DOHH2 (cell line): ENCODE results near the gene COL4A3.
A peak's percentile ranks its signal among the peaks of the same experiment; 100 is the strongest.

ENCODE experiments used
- H3F3A ChIP-seq: fragments of 200-600 bp; sonication (generic), shearing (Covaris generic); 2 replicates; pipeline ENCODE4 v1.6.0; 2016; ENCODE audit warnings: antibody characterized with exemption, mild to moderate bottlenecking; ENCODE audit not compliant: control insufficient read depth, insufficient read depth
- H3K27ac ChIP-seq: fragments of 200-600 bp; sonication (generic); 2 replicates; pipeline ENCODE4 v1.5.1; 2014; ENCODE audit warnings: low read depth, mild to moderate bottlenecking, low read length, moderate library complexity
- H3K27me3 ChIP-seq: fragments of 200-600 bp; sonication (generic); 2 replicates; pipeline ENCODE4 v1.6.1; 2014; ENCODE audit warnings: mild to moderate bottlenecking, low read length, mixed read lengths; ENCODE audit not compliant: control insufficient read depth
- H3K36me3 ChIP-seq: fragments of 200-600 bp; sonication (generic); 2 replicates; pipeline ENCODE4 v1.6.1; 2014; ENCODE audit warnings: mild to moderate bottlenecking, low read length, moderate library complexity, mixed read lengths; ENCODE audit not compliant: control insufficient read depth
- H3K4me1 ChIP-seq: fragments of 200-600 bp; sonication (generic); 2 replicates; pipeline ENCODE4 v1.6.1; 2014; ENCODE audit warnings: mild to moderate bottlenecking, low read length, mixed read lengths; ENCODE audit not compliant: control insufficient read depth
- H3K4me2 ChIP-seq: fragments of 200-600 bp; sonication (generic); 2 replicates; pipeline ENCODE4 v1.6.0; 2014; ENCODE audit warnings: mild to moderate bottlenecking, low read length, moderate library complexity
- H3K4me3 ChIP-seq: fragments of 200-600 bp; sonication (generic); 2 replicates; pipeline ENCODE4 v1.5.1; 2014; ENCODE audit warnings: mild to moderate bottlenecking, low read length, mixed read lengths
- H3K79me2 ChIP-seq: fragments of 200-600 bp; sonication (generic); 2 replicates; pipeline ENCODE4 v1.6.1; 2014; ENCODE audit warnings: mild to moderate bottlenecking, low read length, mixed read lengths; ENCODE audit not compliant: control insufficient read depth
- H3K9me2 ChIP-seq: fragments of 200-600 bp; sonication (generic); replicated peaks from 2 replicates; pipeline ENCODE4 v1.6.1; 2014; ENCODE audit warnings: mild to moderate bottlenecking, low read length, mixed read lengths; ENCODE audit not compliant: control insufficient read depth
- H3K9me3 ChIP-seq: fragments of 200-600 bp; sonication (generic); 2 replicates; pipeline ENCODE4 v1.6.1; 2014; ENCODE audit warnings: antibody characterized with exemption, low read length, mixed read lengths; ENCODE audit not compliant: control insufficient read depth, insufficient read depth
- H4K20me1 ChIP-seq: fragments of 200-600 bp; sonication (generic); 2 replicates; pipeline ENCODE4 v1.6.0; 2014; ENCODE audit warnings: low read depth, mild to moderate bottlenecking, antibody characterized with exemption, low read length, moderate library complexity; ENCODE audit not compliant: control insufficient read depth, insufficient read depth
- CTCF ChIP-seq: fragments of 200-600 bp; sonication (generic); IDR thresholded peaks from one replicate; pipeline ENCODE4 v1.5.1; 2014; ENCODE audit warnings: antibody characterized with exemption, mild to moderate bottlenecking, low read depth, low read length; ENCODE audit not compliant: poor library complexity, severe bottlenecking
- EZH2phosphoT487 ChIP-seq: fragments of 200-600 bp; sonication (generic); IDR thresholded peaks from 2 replicates; pipeline ENCODE4 v1.6.1; 2017; ENCODE audit warnings: borderline replicate concordance, mild to moderate bottlenecking, antibody characterized with exemption, low read length, moderate library complexity, mixed read lengths

The COL4A3 gene

GRCh38 chr2:227163998-227164762, at the start of gene COL4A3, which contains the start of gene COL4A4:
Gene COL4A3 (plus strand): TSS chr2:227164624. CDS start chr2:227164727, 103 bp downstream.
Gene COL4A4 (minus strand): TSS chr2:227164205. CDS start chr2:227147483, 16,722 bp downstream.
- peak within 1 kb of the TSS; percentile 69 for H3K27ac ChIP-seq

GRCh38 chr2:227115761-227116160, 48.7 kb upstream of the COL4A3 start:
- H3K9me2 ChIP-seq, result no peaks in the 10 kb centered on the region
- TF ChIP-seq EZH2phosphoT487, result no peak
- H3K27me3 ChIP-seq, result no peaks in the 10 kb centered on the region
- H3K36me3 ChIP-seq, result no peaks in the 10 kb centered on the region
- H3K9me3 ChIP-seq, result no peaks in the 10 kb centered on the region
- H3K4me3 ChIP-seq, result no peak overlapping the region
- no peaks in the 10 kb centered on the region for H3K79me2 ChIP-seq
- 0 out of 2 replicates have a peak, but pooled peaks cover 3% of the 10 kb centered on the region for H4K20me1 ChIP-seq
- H3K4me2 ChIP-seq, result no peak overlapping the region
- no peaks in the 10 kb centered on the region for H3K4me1 ChIP-seq
- H3F3A ChIP-seq, result no peaks in the 10 kb centered on the region
- no peak overlapping the region for H3K27ac ChIP-seq

More at GRCh38 chr2:227163998-227164762, at the start of gene COL4A3, which contains the start of gene COL4A4:
- H3K4me3 ChIP-seq, result peak within 1 kb of the TSS; percentile 94
- peak within 1 kb of the TSS; percentile 95 for H3K4me2 ChIP-seq
- H3K27me3 ChIP-seq, result no peaks in the 10 kb centered on the region
- no peak for TF ChIP-seq CTCF
- TF ChIP-seq EZH2phosphoT487, result no peak
- H3K9me2 ChIP-seq, result no peaks in the 10 kb centered on the region
- H3F3A ChIP-seq, result 0 out of 2 replicates have a peak, but pooled peaks cover 14% of the 10 kb centered on the region
- no peaks in the 10 kb centered on the region for H3K9me3 ChIP-seq
- no peaks in the 10 kb centered on the region for H4K20me1 ChIP-seq
- H3K79me2 ChIP-seq, result peaks cover 35% of the 10 kb centered on the region
- peaks cover 48% of the 10 kb centered on the region for H3K4me1 ChIP-seq
- peaks cover 13% of the 10 kb centered on the region for H3K36me3 ChIP-seq

GRCh38 chr2:227117027-227117426, 47.4 kb upstream of the COL4A3 start:
- no peaks in the 10 kb centered on the region for H3K9me2 ChIP-seq
- H3F3A ChIP-seq, result no peaks in the 10 kb centered on the region
- no peaks in the 10 kb centered on the region for H3K36me3 ChIP-seq
- H3K4me1 ChIP-seq, result no peaks in the 10 kb centered on the region
- H3K27ac ChIP-seq, result no peak overlapping the region
- H4K20me1 ChIP-seq, result 0 out of 2 replicates have a peak, but pooled peaks cover 3% of the 10 kb centered on the region
- TF ChIP-seq EZH2phosphoT487 (no peak), CTCF (no peak)
- H3K4me3 ChIP-seq, result no peak overlapping the region
- H3K79me2 ChIP-seq, result no peaks in the 10 kb centered on the region
- no peaks in the 10 kb centered on the region for H3K27me3 ChIP-seq
- no peak overlapping the region for H3K4me2 ChIP-seq
- H3K9me3 ChIP-seq, result no peaks in the 10 kb centered on the region

- Histone ChIP-seq H3K36me3 (no peaks in the 10 kb centered on the region), H3F3A (no peaks in the 10 kb centered on the region), H3K27ac (no peak overlapping the region), H3K9me3 (no peaks in the 10 kb centered on the region), H3K4me1 (no peaks in the 10 kb centered on the region), H3K9me2 (no peaks in the 10 kb centered on the region), H4K20me1 (0 out of 2 replicates have a peak, but pooled peaks cover 3% of the 10 kb centered on the region), H3K4me2 (no peak overlapping the region), H3K79me2 (no peaks in the 10 kb centered on the region), H3K27me3 (no peaks in the 10 kb centered on the region), H3K4me3 (no peak overlapping the region)
- TF ChIP-seq EZH2phosphoT487 (no peak), CTCF (no peak)
Observed at GRCh38 chr2:227117852-227118251, 46.6 kb upstream of the COL4A3 start.
